HepG2 (cell line): Measurements from ENCODE around the gene NFE2L1. TPM values are rescaled to one million over a fixed set of nuclear protein-coding genes. Genes with fewer than 3 reads are reported as not detected.
A peak's percentile ranks its signal among the peaks of the same experiment; 100 is the strongest.

Experiments
- DNMT3B ChIP-seq: conservative IDR thresholded peaks from 2 replicates; pipeline ENCODE4 v1.6.1; 2016; ENCODE audit warnings: missing biosample characterization, control low read depth
- FIP1L1 ChIP-seq: fragments of 200-400 bp; formaldehyde crosslinking; IDR thresholded peaks from 2 replicates; pipeline ENCODE4 v1.6.1; 2018; ENCODE audit warnings: low read depth, mild to moderate bottlenecking, low read length, moderate library complexity, borderline replicate concordance; ENCODE audit not compliant: insufficient read depth
- FOXA1 ChIP-seq, 2 experiments: fragments of 450-650 bp in 1 of 2; sonication (generic) in 1 of 2; formaldehyde crosslinking in 1 of 2; IDR thresholded peaks; 2 replicates each; pipeline versions ENCODE4 v1.4.0 to v1.6.1; 2016 to 2020; ENCODE audit warnings: missing genetic modification reagents in 1 of 2
- HOXA3 ChIP-seq: sonication (generic); formaldehyde crosslinking; IDR thresholded peaks from 2 replicates; pipeline ENCODE4 v1.5.0; 2020; ENCODE audit warnings: missing genetic modification reagents
- RFX5 ChIP-seq: IDR thresholded peaks from 2 replicates; pipeline ENCODE4 v1.6.1; 2011; ENCODE audit warnings: low read depth, low read length, improper control_type of control experiment
- SSRP1 ChIP-seq: IDR thresholded peaks from 2 replicates; pipeline ENCODE4 v1.6.1; 2016; ENCODE audit warnings: control low read depth
- TAF15 ChIP-seq: fragments of 200-400 bp; formaldehyde crosslinking; IDR thresholded peaks from one replicate; pipeline ENCODE4 v1.6.1; 2018; ENCODE audit warnings: mild to moderate bottlenecking, low read depth, low read length; ENCODE audit not compliant: poor library complexity, severe bottlenecking
- ZNF3 ChIP-seq: IDR thresholded peaks from 2 replicates; pipeline ENCODE4 v1.7.0; 2017; ENCODE audit warnings: inconsistent platforms
- ZNF407 ChIP-seq: sonication (generic); formaldehyde crosslinking; IDR thresholded peaks from one replicate; pipeline ENCODE4 v1.5.1; 2020; ENCODE audit warnings: mild to moderate bottlenecking, missing genetic modification reagents; ENCODE audit errors: not compliant biosample characterization
- ZNF737 ChIP-seq: sonication (generic); formaldehyde crosslinking; IDR thresholded peaks from 2 replicates; pipeline ENCODE4 v1.5.0; 2020; ENCODE audit warnings: missing genetic modification reagents, mild to moderate bottlenecking, borderline replicate concordance
- ZNF776 ChIP-seq: sonication (generic); formaldehyde crosslinking; IDR thresholded peaks from 2 replicates; pipeline ENCODE4 v1.4.0; 2020; ENCODE audit warnings: mild to moderate bottlenecking, missing genetic modification reagents
- polyA plus RNA-seq, 8 experiments: library from polyadenylated mRNA; depleted of rRNA in 3 of 8; stranded (reverse) in 7 of 8; unstranded in 1 of 8; fragments of >200 nt; fragmentation: Illumina TruSeq in 4 of 8; extraction: Trizol in 4 of 8; gene quantifications; 2 replicates each; pipeline versions ENCODE4 v1.2.1 to v1.2.3, GENCODE V29; 2011 to 2016; ENCODE audit warnings: low read depth in 4 of 8, missing spikeins in 1 of 8, mixed read lengths in 1 of 8; ENCODE audit not compliant: insufficient read depth in 1 of 8
- total RNA-seq, 5 experiments: library from RNA; depleted of rRNA; stranded (reverse); fragments of >200 nt; fragmentation: Illumina TruSeq; extraction: Trizol; gene quantifications; 2 replicates each; pipeline ENCODE4 v1.2.3, GENCODE V29; 2016; ENCODE audit warnings: low read depth in 1 of 5
- TF ChIP-seq, protein P1 (sequence below): sonication (generic); formaldehyde crosslinking; IDR thresholded peaks from 2 replicates; pipeline ENCODE4 v1.4.0; 2020; ENCODE audit warnings: low read depth, mild to moderate bottlenecking, missing genetic modification reagents
- TF ChIP-seq, protein P2 (sequence below): sonication (generic); formaldehyde crosslinking; IDR thresholded peaks from 2 replicates; pipeline ENCODE4 v1.5.1; 2020; ENCODE audit warnings: mild to moderate bottlenecking, missing genetic modification reagents, borderline replicate concordance

NFE2L1 gene
- total and polyA plus RNA-seq, 2 of the 13 experiments (the other 11 are each of a cell fraction or from before 2014, with no cell fraction given), result 67.0 to 234 TPM

DNA sequence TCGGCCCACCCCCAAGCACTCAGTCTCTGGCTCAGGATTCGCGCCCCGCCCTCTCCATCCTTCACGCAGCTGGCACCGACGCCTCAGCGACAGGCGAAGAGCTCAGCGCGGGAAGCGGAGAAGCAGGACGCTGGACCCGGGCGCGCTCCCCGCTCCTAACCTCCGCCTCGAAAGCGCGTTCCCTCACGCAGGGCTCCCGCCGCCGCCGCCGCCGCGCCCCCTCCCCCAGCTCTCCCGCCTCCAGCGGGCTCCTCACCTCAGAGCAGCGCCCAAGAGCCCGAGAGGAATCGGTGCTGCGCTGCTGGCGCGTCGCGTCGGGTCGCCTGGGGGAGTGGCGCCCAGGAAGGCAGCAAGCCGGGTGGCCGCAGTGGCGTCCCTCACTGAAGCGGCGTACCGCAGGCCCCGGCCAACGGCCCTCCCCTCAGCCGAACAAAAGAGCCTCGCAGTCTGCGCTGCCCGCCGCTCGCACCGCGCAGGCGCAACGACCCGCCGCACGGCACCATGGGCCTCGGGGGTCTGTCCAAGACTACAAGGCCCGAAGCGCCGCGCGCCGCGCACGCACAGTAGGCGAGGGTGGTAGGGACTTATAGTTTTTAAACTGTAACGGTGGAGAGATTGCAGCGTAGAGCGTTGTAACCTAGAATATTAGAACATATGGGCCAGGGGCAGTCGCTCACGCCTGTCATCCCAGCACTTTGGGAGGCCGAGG, 53.0 kb downstream of the NFE2L1 start, which contains the start of gene CBX1 (continued):
- TF ChIP-seq ZNF407 (CRISPR knock-in tag), result peak; percentile 87
- no peak; the same call in 1 of the 2 replicates for TF ChIP-seq FIP1L1
- TF ChIP-seq HOXA3 (CRISPR knock-in tag), result peak; percentile 83
- TF ChIP-seq, protein P1, sequence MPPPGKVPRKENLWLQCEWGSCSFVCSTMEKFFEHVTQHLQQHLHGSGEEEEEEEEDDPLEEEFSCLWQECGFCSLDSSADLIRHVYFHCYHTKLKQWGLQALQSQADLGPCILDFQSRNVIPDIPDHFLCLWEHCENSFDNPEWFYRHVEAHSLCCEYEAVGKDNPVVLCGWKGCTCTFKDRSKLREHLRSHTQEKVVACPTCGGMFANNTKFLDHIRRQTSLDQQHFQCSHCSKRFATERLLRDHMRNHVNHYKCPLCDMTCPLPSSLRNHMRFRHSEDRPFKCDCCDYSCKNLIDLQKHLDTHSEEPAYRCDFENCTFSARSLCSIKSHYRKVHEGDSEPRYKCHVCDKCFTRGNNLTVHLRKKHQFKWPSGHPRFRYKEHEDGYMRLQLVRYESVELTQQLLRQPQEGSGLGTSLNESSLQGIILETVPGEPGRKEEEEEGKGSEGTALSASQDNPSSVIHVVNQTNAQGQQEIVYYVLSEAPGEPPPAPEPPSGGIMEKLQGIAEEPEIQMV (CRISPR knock-in tag), result no peak; the same call in none of the 2 replicates
- TF ChIP-seq, protein P2, sequence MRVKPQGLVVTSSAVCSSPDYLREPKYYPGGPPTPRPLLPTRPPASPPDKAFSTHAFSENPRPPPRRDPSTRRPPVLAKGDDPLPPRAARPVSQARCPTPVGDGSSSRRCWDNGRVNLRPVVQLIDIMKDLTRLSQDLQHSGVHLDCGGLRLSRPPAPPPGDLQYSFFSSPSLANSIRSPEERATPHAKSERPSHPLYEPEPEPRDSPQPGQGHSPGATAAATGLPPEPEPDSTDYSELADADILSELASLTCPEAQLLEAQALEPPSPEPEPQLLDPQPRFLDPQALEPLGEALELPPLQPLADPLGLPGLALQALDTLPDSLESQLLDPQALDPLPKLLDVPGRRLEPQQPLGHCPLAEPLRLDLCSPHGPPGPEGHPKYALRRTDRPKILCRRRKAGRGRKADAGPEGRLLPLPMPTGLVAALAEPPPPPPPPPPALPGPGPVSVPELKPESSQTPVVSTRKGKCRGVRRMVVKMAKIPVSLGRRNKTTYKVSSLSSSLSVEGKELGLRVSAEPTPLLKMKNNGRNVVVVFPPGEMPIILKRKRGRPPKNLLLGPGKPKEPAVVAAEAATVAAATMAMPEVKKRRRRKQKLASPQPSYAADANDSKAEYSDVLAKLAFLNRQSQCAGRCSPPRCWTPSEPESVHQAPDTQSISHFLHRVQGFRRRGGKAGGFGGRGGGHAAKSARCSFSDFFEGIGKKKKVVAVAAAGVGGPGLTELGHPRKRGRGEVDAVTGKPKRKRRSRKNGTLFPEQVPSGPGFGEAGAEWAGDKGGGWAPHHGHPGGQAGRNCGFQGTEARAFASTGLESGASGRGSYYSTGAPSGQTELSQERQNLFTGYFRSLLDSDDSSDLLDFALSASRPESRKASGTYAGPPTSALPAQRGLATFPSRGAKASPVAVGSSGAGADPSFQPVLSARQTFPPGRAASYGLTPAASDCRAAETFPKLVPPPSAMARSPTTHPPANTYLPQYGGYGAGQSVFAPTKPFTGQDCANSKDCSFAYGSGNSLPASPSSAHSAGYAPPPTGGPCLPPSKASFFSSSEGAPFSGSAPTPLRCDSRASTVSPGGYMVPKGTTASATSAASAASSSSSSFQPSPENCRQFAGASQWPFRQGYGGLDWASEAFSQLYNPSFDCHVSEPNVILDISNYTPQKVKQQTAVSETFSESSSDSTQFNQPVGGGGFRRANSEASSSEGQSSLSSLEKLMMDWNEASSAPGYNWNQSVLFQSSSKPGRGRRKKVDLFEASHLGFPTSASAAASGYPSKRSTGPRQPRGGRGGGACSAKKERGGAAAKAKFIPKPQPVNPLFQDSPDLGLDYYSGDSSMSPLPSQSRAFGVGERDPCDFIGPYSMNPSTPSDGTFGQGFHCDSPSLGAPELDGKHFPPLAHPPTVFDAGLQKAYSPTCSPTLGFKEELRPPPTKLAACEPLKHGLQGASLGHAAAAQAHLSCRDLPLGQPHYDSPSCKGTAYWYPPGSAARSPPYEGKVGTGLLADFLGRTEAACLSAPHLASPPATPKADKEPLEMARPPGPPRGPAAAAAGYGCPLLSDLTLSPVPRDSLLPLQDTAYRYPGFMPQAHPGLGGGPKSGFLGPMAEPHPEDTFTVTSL (CRISPR knock-in tag), result no peak; the same call in 1 of the 2 replicates
- TF ChIP-seq FOXA1 (IDR thresholded peaks at IDR 0.05), result no peak
- no peak for TF ChIP-seq FOXA1 (CRISPR knock-in tag; IDR thresholded peaks at IDR 0.05)
- TF ChIP-seq TAF15, result peak; percentile 42
- TF ChIP-seq ZNF737 (CRISPR knock-in tag), result no peak; the same call in 1 of the 2 replicates
- no peak for TF ChIP-seq ZNF3
- TF ChIP-seq DNMT3B (CRISPR knock-in tag), result no peak
- TF ChIP-seq RFX5, result no peak
- peak; percentile 29; the same call in 1 of the 2 replicates for TF ChIP-seq SSRP1 (CRISPR knock-in tag)
- peak; percentile 90; the same call in 1 of the 2 replicates for TF ChIP-seq ZNF776
